Mesendoderm (in vitro differentiated cells): ENCODE data around the gene FBLN1.
A peak's percentile ranks its signal among the peaks of the same experiment; 100 is the strongest.

ENCODE experiments used
- DNase-seq: peaks from one replicate; pipeline ENCODE4 v3.0.0; 2013
- H2AK5ac ChIP-seq: 2 replicates; pipeline ENCODE4 v1.6.1; 2013; ENCODE audit warnings: low read length, inconsistent platforms
- H2BK120ac ChIP-seq: 2 replicates; pipeline ENCODE4 v1.6.1; 2013; ENCODE audit warnings: low read depth, mild to moderate bottlenecking, low read length, moderate library complexity, mixed read lengths
- H2BK15ac ChIP-seq: replicated peaks from 2 replicates; pipeline ENCODE4 v1.6.1; 2013; ENCODE audit warnings: low read depth, mild to moderate bottlenecking, moderate library complexity
- H2BK5ac ChIP-seq: 2 replicates; pipeline ENCODE4 v1.6.1; 2013; ENCODE audit warnings: low read length, inconsistent platforms
- H3K18ac ChIP-seq: 2 replicates; pipeline ENCODE4 v1.6.1; 2013; ENCODE audit warnings: mild to moderate bottlenecking, low read length, mixed read lengths
- H3K23ac ChIP-seq: one replicate; pipeline ENCODE4 v1.6.1; 2013; ENCODE audit warnings: low read length
- H3K27ac ChIP-seq: 2 replicates; pipeline ENCODE4 v1.5.1; 2013; ENCODE audit warnings: low read depth, mild to moderate bottlenecking, inconsistent platforms, low read length, moderate library complexity
- H3K27me3 ChIP-seq: 2 replicates; pipeline ENCODE4 v1.6.1; 2013; ENCODE audit warnings: low read length, control low read depth, mild to moderate bottlenecking, inconsistent platforms; ENCODE audit not compliant: insufficient read depth, poor library complexity
- H3K36me3 ChIP-seq: 2 replicates; pipeline ENCODE4 v1.6.1; 2013; ENCODE audit warnings: low read length, inconsistent platforms; ENCODE audit not compliant: control insufficient read depth, insufficient read depth
- H3K4ac ChIP-seq: one replicate; pipeline ENCODE4 v1.6.1; 2013; ENCODE audit warnings: low read depth, mild to moderate bottlenecking, low read length, moderate library complexity
- H3K4me1 ChIP-seq: 2 replicates; pipeline ENCODE4 v1.6.1; 2013; ENCODE audit warnings: low read depth, low read length, inconsistent platforms; ENCODE audit not compliant: control insufficient read depth
- H3K4me2 ChIP-seq: 2 replicates; pipeline ENCODE4 v1.6.1; 2013; ENCODE audit warnings: low read length
- H3K4me3 ChIP-seq: 2 replicates; pipeline ENCODE4 v1.5.1; 2013; ENCODE audit warnings: mild to moderate bottlenecking, low read length
- H3K56ac ChIP-seq: one replicate; pipeline ENCODE4 v1.6.1; 2013; ENCODE audit warnings: low read length
- H3K79me1 ChIP-seq: 2 replicates; pipeline ENCODE4 v1.6.1; 2013; ENCODE audit warnings: low read length, inconsistent platforms
- H3K79me2 ChIP-seq: 2 replicates; pipeline ENCODE4 v1.6.1; 2013; ENCODE audit warnings: mild to moderate bottlenecking, low read length; ENCODE audit not compliant: control insufficient read depth, insufficient read depth
- H3K9ac ChIP-seq: 2 replicates; pipeline ENCODE4 v1.6.1; 2013; ENCODE audit warnings: low read length, inconsistent platforms
- H4K5ac ChIP-seq: one replicate; pipeline ENCODE4 v1.6.1; 2013; ENCODE audit warnings: low read length
- H4K8ac ChIP-seq: one replicate; pipeline ENCODE4 v1.6.1; 2013; ENCODE audit warnings: low read depth, mild to moderate bottlenecking, control low read depth, low read length, moderate library complexity
- WGBS: extraction: QIAGEN DNeasy Blood & Tissue Kit; methylation state at CpG from one replicate; pipeline ENCODE4 v1.1.7; 2013; ENCODE audit warnings: low lambda C conversion rate, missing lambda C conversion rate; ENCODE audit not compliant: insufficient coverage; ENCODE audit errors: extremely low coverage; 5-methylcytosine and 5-hydroxymethylcytosine counted together

Gene FBLN1

GRCh38 chr22:45507798-45508197 lies 5.1 kb downstream of the FBLN1 start:
- H3K56ac ChIP-seq: no peak overlapping the region
- no peak overlapping the region for H3K4me3 ChIP-seq
- H2AK5ac ChIP-seq: no peak overlapping the region
- H3K9ac ChIP-seq: no peak overlapping the region
- no peak overlapping the region for H2BK5ac ChIP-seq
- peaks cover 2% of the 10 kb centered on the region for H3K36me3 ChIP-seq
- DNase-seq: no peak
- no peak overlapping the region for H2BK120ac ChIP-seq
- H3K27me3 ChIP-seq: no peaks in the 10 kb centered on the region
- H3K79me1 ChIP-seq: peaks cover 31% of the 10 kb centered on the region
- H2BK15ac ChIP-seq: no peak overlapping the region
- no peak overlapping the region for H3K4me2 ChIP-seq
- H3K4me1 ChIP-seq: peaks cover 8% of the 10 kb centered on the region
- H4K8ac ChIP-seq: no peak overlapping the region
- H4K5ac ChIP-seq: no peak overlapping the region
- H3K4ac ChIP-seq: no peak overlapping the region
- H3K18ac ChIP-seq: no peak overlapping the region
- H3K23ac ChIP-seq: no peak overlapping the region
- peaks cover 92% of the 10 kb centered on the region for H3K79me2 ChIP-seq
- WGBS: no CpG with 5 or more reads among the region's 6 CpGs
- H3K27ac ChIP-seq: no peak overlapping the region

GRCh38 chr22:45508814-45509213 lies 6.1 kb downstream of the FBLN1 start:
- no peak overlapping the region for H2BK120ac ChIP-seq
- WGBS: no CpG with 5 or more reads among the region's 4 CpGs
- DNase-seq: no peak

DNA sequence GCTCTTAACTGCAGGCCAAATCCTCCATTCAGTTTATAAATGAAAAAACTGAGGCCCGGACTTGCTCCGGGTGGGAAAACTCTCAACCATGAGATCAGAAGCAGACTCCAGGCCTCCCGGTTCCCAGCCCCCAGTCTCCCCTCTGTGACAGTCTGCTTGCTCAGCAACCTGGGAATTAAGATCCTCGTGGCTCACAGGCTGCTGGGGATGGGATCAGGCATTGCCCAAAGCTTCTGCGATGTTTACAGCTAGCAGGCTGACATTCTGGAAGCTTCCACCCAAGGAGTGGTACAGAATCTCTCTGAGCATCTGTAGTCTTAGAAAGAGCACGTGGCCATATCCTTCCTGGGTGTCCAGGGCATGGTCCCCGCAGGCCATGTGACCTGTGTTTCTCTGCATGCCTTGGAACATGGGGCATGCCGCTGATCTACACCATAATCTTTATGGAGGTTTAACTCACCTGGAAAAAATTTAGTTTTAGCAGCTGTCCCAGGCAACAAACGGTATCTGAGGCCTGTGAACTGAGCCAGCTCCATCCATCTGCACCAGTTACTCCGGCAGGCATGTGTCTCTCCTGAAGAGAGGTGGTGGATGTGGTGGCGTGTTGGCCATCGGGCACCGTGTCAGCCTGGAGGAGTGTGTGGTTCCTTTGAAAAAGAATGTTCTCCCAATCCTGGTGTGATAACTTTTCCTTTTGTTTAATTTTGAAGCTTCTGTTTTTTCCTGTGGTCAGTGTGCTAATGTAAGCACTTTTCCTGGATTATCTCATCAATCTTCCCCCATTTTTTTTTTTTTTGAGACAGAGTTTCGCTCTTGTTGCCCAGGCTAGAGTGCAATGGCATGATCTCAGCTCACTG lies 7.9 kb downstream of the FBLN1 start:
- Histone ChIP-seq H3K23ac (no peak overlapping the region), H2BK120ac (no peak overlapping the region), H2BK5ac (no peak overlapping the region), H2AK5ac (no peak overlapping the region), H4K5ac (no peak overlapping the region), H3K27ac (no peak overlapping the region), H4K8ac (no peak overlapping the region), H3K36me3 (peaks cover 2% of the 10 kb centered on the region), H3K9ac (no peak overlapping the region), H3K4me3 (no peak overlapping the region), H3K4ac (no peak overlapping the region), H3K56ac (no peak overlapping the region), H3K27me3 (no peaks in the 10 kb centered on the region), H3K18ac (no peak overlapping the region), H3K79me2 (peaks cover 89% of the 10 kb centered on the region), H3K4me2 (no peak overlapping the region), H3K4me1 (peaks cover 13% of the 10 kb centered on the region), H2BK15ac (no peak overlapping the region), H3K79me1 (peaks cover 45% of the 10 kb centered on the region)
- DNase-seq: no peak
- no CpG with 5 or more reads among the region's 14 CpGs for WGBS

More at GRCh38 chr22:45508814-45509213, 6.1 kb downstream of the FBLN1 start:
- H2BK5ac ChIP-seq: no peak overlapping the region
- peaks cover 33% of the 10 kb centered on the region for H3K79me1 ChIP-seq
- H3K9ac ChIP-seq: no peak overlapping the region
- no peak overlapping the region for H3K4ac ChIP-seq
- H2AK5ac ChIP-seq: no peak overlapping the region
- no peak overlapping the region for H2BK15ac ChIP-seq
- H3K56ac ChIP-seq: no peak overlapping the region
- H3K4me1 ChIP-seq: peaks cover 8% of the 10 kb centered on the region
- no peak overlapping the region for H3K23ac ChIP-seq
- H4K8ac ChIP-seq: no peak overlapping the region
- no peak overlapping the region for H3K18ac ChIP-seq
- no peak overlapping the region for H3K27ac ChIP-seq
- H4K5ac ChIP-seq: no peak overlapping the region
- peaks cover 2% of the 10 kb centered on the region for H3K36me3 ChIP-seq
- no peak overlapping the region for H3K4me3 ChIP-seq
- H3K79me2 ChIP-seq: peaks cover 88% of the 10 kb centered on the region
- no peak overlapping the region for H3K4me2 ChIP-seq
- H3K27me3 ChIP-seq: no peaks in the 10 kb centered on the region

DNA sequence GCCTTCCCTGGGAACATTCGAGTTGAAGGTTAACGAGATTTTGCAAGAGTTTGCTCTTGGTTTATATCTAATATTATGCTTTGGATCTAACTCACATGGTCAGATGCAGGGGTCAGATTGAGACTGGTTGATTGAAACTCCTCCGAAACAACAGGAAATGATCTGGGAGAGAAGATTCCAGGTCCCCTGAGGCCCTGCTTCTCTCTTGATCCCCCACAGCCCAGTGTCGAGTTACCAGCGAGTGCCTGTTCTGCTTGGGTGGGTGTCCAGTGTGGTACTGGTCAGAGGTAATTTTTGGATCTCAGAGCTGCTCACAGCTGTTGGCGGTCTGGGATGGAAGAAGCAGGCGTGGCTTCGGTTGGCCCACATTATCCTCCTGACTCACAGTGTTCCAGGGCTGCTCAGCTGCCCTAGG lies 9.2 kb downstream of the FBLN1 start:
- no peak overlapping the region for H3K9ac ChIP-seq
- no peak overlapping the region for H3K27ac ChIP-seq
- H2BK15ac ChIP-seq: no peak overlapping the region
- no peak overlapping the region for H3K56ac ChIP-seq
- no peak overlapping the region for H3K4me2 ChIP-seq
- no CpG with 5 or more reads among the region's 8 CpGs for WGBS
- peaks cover 44% of the 10 kb centered on the region for H3K79me1 ChIP-seq
- no peak overlapping the region for H3K4ac ChIP-seq
- no peak overlapping the region for H3K18ac ChIP-seq
- no peak overlapping the region for H2AK5ac ChIP-seq
- peaks cover 88% of the 10 kb centered on the region for H3K79me2 ChIP-seq
- H2BK5ac ChIP-seq: no peak overlapping the region
- H3K27me3 ChIP-seq: no peaks in the 10 kb centered on the region
- peaks cover 9% of the 10 kb centered on the region for H3K4me1 ChIP-seq
- H2BK120ac ChIP-seq: no peak overlapping the region
- H3K36me3 ChIP-seq: peaks cover 2% of the 10 kb centered on the region
- H3K23ac ChIP-seq: no peak overlapping the region
- DNase-seq: no peak
- H4K5ac ChIP-seq: no peak overlapping the region
- H4K8ac ChIP-seq: no peak overlapping the region
- no peak overlapping the region for H3K4me3 ChIP-seq

- H3K4ac ChIP-seq: no peak overlapping the region
- H2BK15ac ChIP-seq: no peak overlapping the region
- H3K36me3 ChIP-seq: peaks cover 2% of the 10 kb centered on the region
- H3K27ac ChIP-seq: no peak overlapping the region
- H3K56ac ChIP-seq: no peak overlapping the region
- no peak overlapping the region for H2BK120ac ChIP-seq
- peaks cover 88% of the 10 kb centered on the region for H3K79me2 ChIP-seq
- H3K23ac ChIP-seq: peak overlapping the region; percentile 98
- H3K4me1 ChIP-seq: peaks cover 9% of the 10 kb centered on the region
- H3K4me3 ChIP-seq: no peak overlapping the region
- no peak overlapping the region for H2AK5ac ChIP-seq
- H4K5ac ChIP-seq: no peak overlapping the region
- no peak overlapping the region for H3K18ac ChIP-seq
- H2BK5ac ChIP-seq: no peak overlapping the region
- no peak overlapping the region for H3K9ac ChIP-seq
- no peak overlapping the region for H4K8ac ChIP-seq
- peaks cover 45% of the 10 kb centered on the region for H3K79me1 ChIP-seq
- DNase-seq: no peak
- no peak overlapping the region for H3K4me2 ChIP-seq
- no CpG with 5 or more reads among the region's 8 CpGs for WGBS
- no peaks in the 10 kb centered on the region for H3K27me3 ChIP-seq
These were observed 9.7 kb downstream of the FBLN1 start for GRCh38 chr22:45512363-45512762.
